ENCODE data around the gene PRXL2B.
A peak's percentile ranks its signal among the peaks of the same experiment; 100 is the strongest.

DNA sequence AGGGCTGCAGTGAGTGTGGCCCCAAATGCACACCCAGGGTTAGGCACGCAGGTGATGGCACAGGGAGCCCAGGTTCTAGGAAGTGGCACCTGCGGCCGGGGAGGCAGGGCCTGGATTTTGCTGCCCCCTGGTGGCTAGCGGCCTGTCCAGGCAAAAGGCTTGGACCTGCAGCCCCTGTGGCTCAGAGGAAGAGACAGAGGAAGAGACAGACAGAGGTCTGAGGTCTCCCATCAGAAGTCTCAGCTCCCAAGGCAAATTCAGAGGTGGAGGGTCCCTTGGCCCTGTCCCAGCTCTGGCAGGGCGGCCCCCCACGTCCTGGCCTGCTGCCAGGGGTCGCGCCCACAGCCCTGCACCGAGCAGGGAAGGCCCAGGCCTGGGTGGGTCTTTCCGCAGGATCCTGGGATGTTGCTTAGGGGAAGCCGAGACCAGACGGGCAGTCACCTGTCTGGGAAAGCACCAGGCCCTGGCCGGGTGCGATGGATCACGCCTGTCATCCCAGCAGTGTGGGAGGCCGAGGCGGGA, 38.4 kb upstream of the PRXL2B start:
- no peak for TF ChIP-seq POLR2A (IDR thresholded peaks at IDR 0.05)
- peak; percentile 58 for TF ChIP-seq POLR2AphosphoS5 (IDR thresholded peaks at IDR 0.05)
